ENCODE results near the gene SLC35F4.
"Not testable (repeated sequence)": the region's sequence is repeated elsewhere in the genome, so short reads cannot be mapped to it uniquely, and the experiment has no call there.

The SLC35F4 gene

GRCh38 chr14:57732463-57733285 is 133.2 kb downstream of the SLC35F4 start:
- no peak overlapping the region for H3K27ac ChIP-seq
- ChIA-PET POLR2A (ENCODE audit: low non-redundant PET) (no interaction called here), CTCF (no interaction called here)
- DNase-seq (ENCODE audit: low spot score): no peak
- TF ChIP-seq CTCF (conservative IDR thresholded peaks at IDR 0.05; ENCODE audit: low read depth): no peak

- no peak overlapping the region for H3K27ac ChIP-seq
- POLR2A ChIA-PET (ENCODE audit: low non-redundant PET): no interaction called here
Observed at GRCh38 chr14:57729208-57730187, 136.4 kb downstream of the SLC35F4 start.

GRCh38 chr14:57725399-57726077 is 140.4 kb downstream of the SLC35F4 start:
- no peak overlapping the region for H3K27ac ChIP-seq
- no peak for TF ChIP-seq CTCF (conservative IDR thresholded peaks at IDR 0.05; ENCODE audit: low read depth)
- ChIA-PET CTCF (no interaction called here), POLR2A (ENCODE audit: low non-redundant PET) (no interaction called here)
- peak; percentile 27 for DNase-seq (ENCODE audit: low spot score)

More at GRCh38 chr14:57729208-57730187, 136.4 kb downstream of the SLC35F4 start:
- CTCF ChIA-PET: no interaction called here
- DNase-seq (ENCODE audit: low spot score): no peak
- TF ChIP-seq CTCF (conservative IDR thresholded peaks at IDR 0.05; ENCODE audit: low read depth): no peak

GRCh38 chr14:57722141-57722540 is 143.8 kb downstream of the SLC35F4 start:
- DNase-seq (ENCODE audit: low spot score); CTCF ChIA-PET: not testable (repeated sequence)

GRCh38 chr14:57714487-57714931 is 151.4 kb downstream of the SLC35F4 start:
- no peak for TF ChIP-seq CTCF (conservative IDR thresholded peaks at IDR 0.05; ENCODE audit: low read depth)
- no peak for DNase-seq (ENCODE audit: low spot score)
- ChIA-PET CTCF (interaction anchor here (0.7 kb wide), 1 partner anchor 123 kb away, joined by 5 read pairs; no protein-coding TSS in a partner anchor), POLR2A (ENCODE audit: low non-redundant PET) (interaction anchor here (0.5 kb wide), 1 partner anchor 168 kb away, joined by 3 read pairs; no protein-coding TSS in a partner anchor)
- no peak overlapping the region for H3K27ac ChIP-seq

More at GRCh38 chr14:57722141-57722540, 143.8 kb downstream of the SLC35F4 start:
- H3K27ac ChIP-seq; POLR2A ChIA-PET (ENCODE audit: low non-redundant PET): not testable (repeated sequence)

- no peak for TF ChIP-seq CTCF (conservative IDR thresholded peaks at IDR 0.05; ENCODE audit: low read depth)
- no peak for DNase-seq (ENCODE audit: low spot score)
- ChIA-PET POLR2A (ENCODE audit: low non-redundant PET) (no interaction called here), CTCF (interaction anchor here (0.6 kb wide), 1 partner anchor 716 kb away, joined by 3 read pairs; no protein-coding TSS in a partner anchor)
- H3K27ac ChIP-seq: no peak overlapping the region
Observed at GRCh38 chr14:57712698-57713097, 153.2 kb downstream of the SLC35F4 start.

All from RWPE1 (cell line).